Endometrial microvascular endothelial cells (primary cell): ENCODE data around the gene BIRC7. TPM values are rescaled to one million over a fixed set of nuclear protein-coding genes. Genes with fewer than 3 reads are reported as not detected.

Source experiments
- in situ Hi-C: cut with HindIII; loops from 2 replicates; pipeline ENCODE4 v1.10.0; 2017; ENCODE audit warnings: low sequenced_read_pairs, low pct_unique_long_range_greater_than_20kb; ENCODE audit errors: inconsistent ontology term
- total RNA-seq: library from RNA; depleted of rRNA; stranded (reverse); fragments of >200 nt; gene quantifications from one replicate; pipeline ENCODE4 v1.2.3, GENCODE V29; 2015; ENCODE audit errors: inconsistent ontology term

Gene BIRC7
- total RNA-seq, 1 donor from 2014 or later, result not detected

- in situ Hi-C loops, result no loop called here
Measured at GRCh38 chr20:63257629-63258028, 21.9 kb downstream of the BIRC7 start.

- in situ Hi-C loops, result no loop called here
Measured at GRCh38 chr20:63258781-63259180, 23.1 kb downstream of the BIRC7 start.

- in situ Hi-C loops, result no loop called here
Measured at GRCh38 chr20:63259734-63260460, 24.2 kb downstream of the BIRC7 start.

- in situ Hi-C loops, result no loop called here
Measured at GRCh38 chr20:63260521-63260920, 24.8 kb downstream of the BIRC7 start.

- in situ Hi-C loops, result no loop called here
Measured at GRCh38 chr20:63261060-63261794, 25.5 kb downstream of the BIRC7 start.

GRCh38 chr20:63261795-63262528, 26.3 kb downstream of the BIRC7 start:
- in situ Hi-C loops, result no loop called here

- in situ Hi-C loops, result no loop called here
Measured at GRCh38 chr20:63262836-63263235, 27.1 kb downstream of the BIRC7 start.

- in situ Hi-C loops, result no loop called here
Measured at GRCh38 chr20:63264000-63264399, 28.3 kb downstream of the BIRC7 start.

GRCh38 chr20:63264519-63264918, 28.8 kb downstream of the BIRC7 start:
- in situ Hi-C loops, result no loop called here

- in situ Hi-C loops, result no loop called here
Measured at GRCh38 chr20:63265891-63266515, 30.3 kb downstream of the BIRC7 start.

- in situ Hi-C loops, result no loop called here
Measured at GRCh38 chr20:63267691-63268090, 32.0 kb downstream of the BIRC7 start.

- in situ Hi-C loops, result no loop called here
Measured at GRCh38 chr20:63268256-63268655, 32.6 kb downstream of the BIRC7 start.

- in situ Hi-C loops, result no loop called here
Measured at GRCh38 chr20:63268671-63269439, 33.1 kb downstream of the BIRC7 start.

GRCh38 chr20:63269724-63270123, 34.0 kb downstream of the BIRC7 start:
- in situ Hi-C loops, result no loop called here

GRCh38 chr20:63270606-63271325, 35.1 kb downstream of the BIRC7 start:
- in situ Hi-C loops, result no loop called here

GRCh38 chr20:63272105-63273058, 36.7 kb downstream of the BIRC7 start, which contains the start of gene ARFGAP1:
ARFGAP1 (plus strand) TSS chr20:63272813; CDS start chr20:63275581, 2,768 bp downstream.
- in situ Hi-C loops, result no loop called here

GRCh38 chr20:63273059-63273579, 37.4 kb downstream of the BIRC7 start:
- in situ Hi-C loops, result no loop called here
